Uterus (tissue), 4 donors: ENCODE results near the gene CACNA2D4. TPM values are rescaled to one million over a fixed set of nuclear protein-coding genes. Genes with fewer than 3 reads are reported as not detected.

Source experiments
- DNase-seq, 2 donors: peaks; one replicate each; pipeline ENCODE4 v3.0.0-alpha.2; 2019 to 2020
- H3K27ac ChIP-seq, 2 donors: fragments of 200-600 bp; sonication (generic); 1 replicate in 1 of 2; 2 replicates in 1 of 2; pipeline ENCODE4 v1.5.1; 2016 to 2018
- H3K27me3 ChIP-seq, 2 donors: fragments of 200-600 bp; sonication (generic); one replicate each; pipeline ENCODE4 v1.5.1; 2018 to 2019; ENCODE audit warnings: control low read depth in 1 of 2
- H3K36me3 ChIP-seq, 2 donors: fragments of 200-600 bp; sonication (generic); one replicate each; pipeline ENCODE4 v1.5.1; 2019; ENCODE audit warnings: control low read depth in 1 of 2
- H3K4me1 ChIP-seq, 2 donors: fragments of 200-600 bp; sonication (generic); one replicate each; pipeline ENCODE4 v1.5.1; 2018 to 2019; ENCODE audit warnings: control low read depth in 1 of 2
- H3K4me3 ChIP-seq, 2 donors: fragments of 200-600 bp; sonication (generic); 1 replicate in 1 of 2; 2 replicates in 1 of 2; pipeline ENCODE4 v1.5.1; 2018 to 2019; ENCODE audit warnings: mild to moderate bottlenecking in 1 of 2
- H3K9me3 ChIP-seq, 2 donors: fragments of 200-600 bp; sonication (generic); one replicate each; pipeline ENCODE4 v1.5.1; 2019; ENCODE audit warnings: control low read depth in 1 of 2
- CTCF ChIP-seq, 4 experiments: fragments of 200-600 bp in 2 of 4; fragments of 450-650 bp in 2 of 4; sonication (generic) in 2 of 4; IDR thresholded peaks; one replicate each; pipeline ENCODE4 v1.5.1; 2016 to 2019; ENCODE audit warnings: antibody characterized with exemption in 4 of 4, mild to moderate bottlenecking in 2 of 4, moderate library complexity in 1 of 4
- POLR2A ChIP-seq, 2 donors: fragments of 450-650 bp; IDR thresholded peaks; one replicate each; pipeline ENCODE4 v1.6.1; 2016; ENCODE audit warnings: antibody characterized with exemption in 2 of 2, mild to moderate bottlenecking in 1 of 2, moderate library complexity in 1 of 2
- intact Hi-C: fragments of 100-400 bp; cut with DNase I; formaldehyde crosslinking; loops from one replicate; pipeline ENCODE4 v1.15.1; 2023; ENCODE audit warnings: low total_unique reads
- total RNA-seq, 4 donors: library from RNA; depleted of rRNA in 3 of 4; stranded (reverse); fragments of >200 nt in 3 of 4; gene quantifications; one replicate each; pipeline versions ENCODE4 v1.1.0 to v1.2.4, GENCODE V29; 2014 to 2023
- donor health status: DM: yes; HTN: yes; CAD: no.

Gene CACNA2D4
- total RNA-seq, 4 donors from 2014 or later = 2.6 to 4.1 (median 4.0) TPM; not detected in 1

DNA sequence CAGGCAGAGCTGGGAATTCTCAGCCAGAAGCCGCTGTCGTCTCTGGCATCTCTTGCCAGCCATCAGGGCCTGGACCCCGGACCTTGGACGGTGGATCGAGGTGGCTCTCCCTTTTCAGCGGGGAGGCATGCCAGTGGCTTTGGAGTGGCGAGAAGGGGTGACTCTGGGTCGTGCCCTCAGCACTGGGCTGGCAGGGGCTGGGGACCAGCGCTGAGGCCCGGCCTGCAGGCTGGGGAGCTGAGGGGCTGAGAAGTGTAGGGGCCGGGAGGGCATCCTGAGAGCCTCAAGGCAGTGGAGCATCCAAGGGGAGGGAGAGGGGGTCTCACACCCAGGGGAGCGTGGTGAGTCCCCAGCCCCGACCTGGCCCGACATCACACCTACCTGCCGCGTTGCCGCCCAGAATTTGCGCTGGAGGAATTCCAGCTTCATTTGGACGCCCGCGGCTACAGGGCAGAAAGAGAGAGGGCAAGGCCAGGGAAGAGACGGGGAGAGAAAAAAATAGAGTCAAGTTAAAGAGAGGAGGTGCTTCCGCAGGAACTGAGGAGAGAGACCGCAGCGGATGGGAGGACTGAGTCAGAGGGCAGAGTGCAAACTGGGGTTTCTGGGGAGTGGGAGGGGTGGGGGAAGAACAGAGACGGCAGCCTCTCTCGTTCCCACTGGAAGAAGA, 107.0 kb downstream of the CACNA2D4 start:
- TF ChIP-seq POLR2A (IDR thresholded peaks at IDR 0.05) = no peak
- no peak for TF ChIP-seq CTCF (IDR thresholded peaks at IDR 0.05)
- Histone ChIP-seq H3K4me1 (no peaks in the 10 kb centered on the region), H3K9me3 (no peaks in the 10 kb centered on the region), H3K4me3 (no peak overlapping the region), H3K36me3 (no peaks in the 10 kb centered on the region), H3K27me3 (no peaks in the 10 kb centered on the region), H3K27ac (no peak overlapping the region)
- DNase-seq = no peak
- intact Hi-C loops = no loop called here

DNA sequence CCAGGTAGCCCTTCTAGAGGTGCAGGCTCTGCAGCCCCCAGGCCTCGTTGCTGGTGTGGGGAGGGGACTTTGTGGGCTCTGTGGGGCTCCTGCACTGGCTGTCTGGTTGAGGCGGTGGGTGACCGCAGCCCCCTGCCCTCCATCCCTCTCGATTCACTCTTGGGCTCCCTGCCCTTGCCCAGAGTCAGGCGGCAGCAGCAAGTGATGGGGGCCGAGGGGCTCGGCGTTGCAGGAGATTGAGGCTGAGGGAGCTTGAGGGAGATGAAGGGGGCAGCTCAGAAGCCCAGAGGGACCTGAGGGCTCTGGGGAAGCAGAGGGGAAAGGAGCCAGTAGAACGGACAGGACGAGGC, 107.5 kb downstream of the CACNA2D4 start:
- Histone ChIP-seq H3K27ac (no peak overlapping the region), H3K9me3 (no peaks in the 10 kb centered on the region), H3K4me1 (no peaks in the 10 kb centered on the region), H3K27me3 (no peaks in the 10 kb centered on the region), H3K4me3 (no peak overlapping the region), H3K36me3 (no peaks in the 10 kb centered on the region)
- TF ChIP-seq CTCF (IDR thresholded peaks at IDR 0.05) (no peak), POLR2A (IDR thresholded peaks at IDR 0.05) (no peak)
- no peak for DNase-seq
- intact Hi-C loops = no loop called here

GRCh38 chr12:1810201-1810930, 108.1 kb downstream of the CACNA2D4 start:
- no peak overlapping the region for H3K27ac ChIP-seq

DNA sequence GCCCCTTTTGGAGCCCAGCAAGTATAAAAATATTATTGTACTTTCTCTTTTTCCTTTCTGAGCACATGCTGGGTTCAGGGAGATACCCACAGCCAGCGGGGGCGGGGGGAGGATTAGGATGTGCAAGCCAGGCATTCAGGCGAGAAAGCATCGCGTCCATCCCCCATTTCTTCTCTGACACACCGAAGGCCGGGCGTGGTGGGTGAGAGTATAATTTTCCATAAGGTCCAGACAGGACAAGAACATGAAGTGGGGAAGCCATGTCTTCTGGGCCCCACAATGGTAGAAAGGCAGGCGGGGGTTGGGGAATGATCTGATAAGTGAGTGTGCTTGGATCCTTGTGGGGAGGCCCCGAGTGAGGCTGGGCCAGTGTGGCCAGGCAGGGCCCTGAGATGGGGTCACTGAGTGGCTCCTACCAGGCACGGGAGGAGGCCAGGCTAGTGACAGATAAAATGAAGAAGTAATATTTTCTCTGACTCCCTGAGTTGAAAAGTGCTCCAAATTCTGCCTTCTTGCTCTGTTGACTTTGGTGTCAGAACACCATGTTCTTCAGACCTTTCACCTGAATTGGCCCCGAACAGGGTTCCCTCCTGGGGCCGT, 108.8 kb downstream of the CACNA2D4 start:
- TF ChIP-seq CTCF (IDR thresholded peaks at IDR 0.05) (no peak), POLR2A (IDR thresholded peaks at IDR 0.05) (no peak)
- Histone ChIP-seq H3K27me3 (no peaks in the 10 kb centered on the region), H3K4me1 (no peaks in the 10 kb centered on the region), H3K4me3 (no peak overlapping the region), H3K36me3 (no peaks in the 10 kb centered on the region), H3K9me3 (no peaks in the 10 kb centered on the region), H3K27ac (no peak overlapping the region)
- intact Hi-C loops = no loop called here
- DNase-seq = no peak

More at GRCh38 chr12:1810201-1810930, 108.1 kb downstream of the CACNA2D4 start:
- Histone ChIP-seq H3K9me3 (no peaks in the 10 kb centered on the region), H3K27me3 (no peaks in the 10 kb centered on the region), H3K4me3 (no peak overlapping the region), H3K4me1 (no peaks in the 10 kb centered on the region), H3K36me3 (no peaks in the 10 kb centered on the region)
- TF ChIP-seq POLR2A (IDR thresholded peaks at IDR 0.05) (no peak), CTCF (IDR thresholded peaks at IDR 0.05) (no peak)
- no peak for DNase-seq
- intact Hi-C loops = no loop called here
